Measurements from ENCODE around the gene TLCD3B.

GRCh38 chr16:30068750-30069610, 37.9 kb upstream of the TLCD3B start:
- no peak for TF ChIP-seq FOXA1 (IDR thresholded peaks at IDR 0.05)
- TF ChIP-seq NFRKB (IDR thresholded peaks at IDR 0.05), result no peak
- TF ChIP-seq SP1 (IDR thresholded peaks at IDR 0.05), result no peak
- no peak for TF ChIP-seq ARNT (IDR thresholded peaks at IDR 0.05)
- no peak for TF ChIP-seq ELF4 (IDR thresholded peaks at IDR 0.05)
- TF ChIP-seq FOXM1 (IDR thresholded peaks at IDR 0.05; ENCODE audit: borderline replicate concordance), result no peak
- no peak for TF ChIP-seq CTBP1 (IDR thresholded peaks at IDR 0.05; ENCODE audit: borderline replicate concordance)

Data from HEK293T (cell line).